PFSK-1 (cell line): Measurements from ENCODE around the gene ALOX5AP.
A peak's percentile ranks its signal among the peaks of the same experiment; 100 is the strongest.

Experiments used
- FOXP2 ChIP-seq: optimal IDR thresholded peaks from 2 replicates; pipeline ENCODE3; 2011; ENCODE audit warnings: borderline replicate concordance, control low read depth, inconsistent platforms; ENCODE audit not compliant: insufficient read depth; ENCODE audit errors: extremely low read length, extremely low read depth
- POLR2AphosphoS5 ChIP-seq: IDR thresholded peaks from 2 replicates; pipeline ENCODE4 v1.6.1; 2012; ENCODE audit warnings: low read depth, mild to moderate bottlenecking, control low read depth, low read length, moderate library complexity
- SIN3A ChIP-seq: IDR thresholded peaks from 2 replicates; pipeline ENCODE4 v1.6.1; 2012; ENCODE audit warnings: mild to moderate bottlenecking, low read length, moderate library complexity, borderline replicate concordance; ENCODE audit not compliant: insufficient read depth
- TAF1 ChIP-seq: IDR thresholded peaks from 2 replicates; pipeline ENCODE4 v1.6.1; 2012; ENCODE audit warnings: low read length, control low read depth, borderline replicate concordance; ENCODE audit not compliant: insufficient read depth
- TF ChIP-seq, protein P1 (sequence below), 2 experiments: IDR thresholded peaks; 2 replicates each; pipeline versions ENCODE4 v1.6.1 to v1.8.0; 2011 to 2012; ENCODE audit warnings: low read depth in 2 of 2, low read length in 2 of 2, control low read depth in 1 of 2, inconsistent platforms in 1 of 2, mild to moderate bottlenecking in 1 of 2, moderate library complexity in 1 of 2; ENCODE audit not compliant: insufficient read depth in 1 of 2

Gene ALOX5AP

DNA sequence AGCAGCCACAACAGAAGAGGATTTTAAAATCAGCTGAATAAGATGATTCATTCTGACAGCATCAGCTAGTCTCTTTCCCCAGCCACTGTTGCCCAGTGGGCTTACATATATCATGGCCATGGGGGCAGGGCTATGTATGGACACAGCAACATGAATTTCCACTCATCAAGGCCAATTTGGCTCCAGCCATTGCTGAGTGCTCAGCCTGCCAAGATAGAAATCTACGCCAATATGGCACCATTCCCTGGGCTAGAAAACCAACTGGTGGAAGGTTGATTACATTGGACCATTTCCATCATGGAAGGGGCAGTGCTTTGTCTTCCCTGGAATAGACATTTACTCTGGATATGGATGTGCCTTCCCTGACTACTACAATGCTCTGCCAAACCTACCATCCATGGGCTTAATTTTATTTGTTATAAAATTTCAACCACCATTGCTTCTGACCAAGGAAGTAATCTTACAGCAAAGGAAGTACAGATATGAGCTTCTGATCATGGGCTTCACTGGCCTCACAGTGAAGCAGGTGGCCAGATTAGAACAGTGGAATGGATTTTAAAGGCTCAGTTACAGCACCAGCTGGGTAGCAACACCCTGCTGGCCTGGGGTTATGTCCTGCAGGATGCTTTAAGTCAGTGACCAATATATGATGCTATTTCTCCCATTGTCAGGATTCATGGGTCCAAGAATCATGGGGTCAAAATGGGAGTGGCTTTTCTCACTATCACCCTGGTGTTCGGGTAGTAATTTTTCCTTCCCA lies 9.8 kb upstream of the ALOX5AP start:
- TF ChIP-seq POLR2AphosphoS5: no peak
- no peak for TF ChIP-seq FOXP2
- TF ChIP-seq SIN3A: no peak
- TF ChIP-seq TAF1: no peak
- TF ChIP-seq, protein P1, sequence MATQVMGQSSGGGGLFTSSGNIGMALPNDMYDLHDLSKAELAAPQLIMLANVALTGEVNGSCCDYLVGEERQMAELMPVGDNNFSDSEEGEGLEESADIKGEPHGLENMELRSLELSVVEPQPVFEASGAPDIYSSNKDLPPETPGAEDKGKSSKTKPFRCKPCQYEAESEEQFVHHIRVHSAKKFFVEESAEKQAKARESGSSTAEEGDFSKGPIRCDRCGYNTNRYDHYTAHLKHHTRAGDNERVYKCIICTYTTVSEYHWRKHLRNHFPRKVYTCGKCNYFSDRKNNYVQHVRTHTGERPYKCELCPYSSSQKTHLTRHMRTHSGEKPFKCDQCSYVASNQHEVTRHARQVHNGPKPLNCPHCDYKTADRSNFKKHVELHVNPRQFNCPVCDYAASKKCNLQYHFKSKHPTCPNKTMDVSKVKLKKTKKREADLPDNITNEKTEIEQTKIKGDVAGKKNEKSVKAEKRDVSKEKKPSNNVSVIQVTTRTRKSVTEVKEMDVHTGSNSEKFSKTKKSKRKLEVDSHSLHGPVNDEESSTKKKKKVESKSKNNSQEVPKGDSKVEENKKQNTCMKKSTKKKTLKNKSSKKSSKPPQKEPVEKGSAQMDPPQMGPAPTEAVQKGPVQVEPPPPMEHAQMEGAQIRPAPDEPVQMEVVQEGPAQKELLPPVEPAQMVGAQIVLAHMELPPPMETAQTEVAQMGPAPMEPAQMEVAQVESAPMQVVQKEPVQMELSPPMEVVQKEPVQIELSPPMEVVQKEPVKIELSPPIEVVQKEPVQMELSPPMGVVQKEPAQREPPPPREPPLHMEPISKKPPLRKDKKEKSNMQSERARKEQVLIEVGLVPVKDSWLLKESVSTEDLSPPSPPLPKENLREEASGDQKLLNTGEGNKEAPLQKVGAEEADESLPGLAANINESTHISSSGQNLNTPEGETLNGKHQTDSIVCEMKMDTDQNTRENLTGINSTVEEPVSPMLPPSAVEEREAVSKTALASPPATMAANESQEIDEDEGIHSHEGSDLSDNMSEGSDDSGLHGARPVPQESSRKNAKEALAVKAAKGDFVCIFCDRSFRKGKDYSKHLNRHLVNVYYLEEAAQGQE (IDR thresholded peaks at IDR 0.05; ENCODE audit: insufficient read depth in 1 of 2, low read depth in 2 of 2, low read length in 2 of 2): no peak

- no peak for TF ChIP-seq POLR2AphosphoS5
- TF ChIP-seq TAF1: no peak
- TF ChIP-seq, protein P1 (IDR thresholded peaks at IDR 0.05; ENCODE audit: insufficient read depth in 1 of 2, low read depth in 2 of 2, low read length in 2 of 2): no peak
- TF ChIP-seq FOXP2: no peak
- no peak for TF ChIP-seq SIN3A
These were observed 9.2 kb upstream of the ALOX5AP start for GRCh38 chr13:30726192-30726591.

GRCh38 chr13:30727491-30728355 lies 7.6 kb upstream of the ALOX5AP start:
- no peak for TF ChIP-seq SIN3A
- TF ChIP-seq, protein P1 (IDR thresholded peaks at IDR 0.05; ENCODE audit: insufficient read depth in 1 of 2, low read depth in 2 of 2, low read length in 2 of 2): peak in 1 of 2 experiments; percentile 69; a peak in 2 of 4 replicates

- TF ChIP-seq SIN3A (no peak), TAF1 (no peak), FOXP2 (no peak), POLR2AphosphoS5 (no peak)
- TF ChIP-seq, protein P1 (IDR thresholded peaks at IDR 0.05; ENCODE audit: insufficient read depth in 1 of 2, low read depth in 2 of 2, low read length in 2 of 2): no peak
These were observed 5.5 kb upstream of the ALOX5AP start for GRCh38 chr13:30729801-30730200.
